Measurements from ENCODE around the gene TMEM8B. TPM values are rescaled to one million over a fixed set of nuclear protein-coding genes. Genes with fewer than 3 reads are reported as not detected.

TMEM8B gene
- total RNA-seq, 4 donors from 2014 or later = 6.7 to 43.3 (median 14.6) TPM

GRCh38 chr9:35839926-35840325 lies 10.9 kb downstream of the TMEM8B start:
- TF ChIP-seq CTCF (IDR thresholded peaks at IDR 0.05) (no peak), POLR2A (IDR thresholded peaks at IDR 0.05) (no peak)
- no peaks in the 10 kb centered on the region for H3K27me3 ChIP-seq
- no peak overlapping the region for H3K27ac ChIP-seq
- H3K9me3 ChIP-seq = no peaks in the 10 kb centered on the region
- no peaks in the 10 kb centered on the region for H3K36me3 ChIP-seq
- H3K4me1 ChIP-seq = no peaks in the 10 kb centered on the region
- intact Hi-C loops (cut with DNase I; ENCODE audit: low total_unique reads) = no loop called here
- DNase-seq = no peak
- H3K4me3 ChIP-seq = no peak overlapping the region

DNA sequence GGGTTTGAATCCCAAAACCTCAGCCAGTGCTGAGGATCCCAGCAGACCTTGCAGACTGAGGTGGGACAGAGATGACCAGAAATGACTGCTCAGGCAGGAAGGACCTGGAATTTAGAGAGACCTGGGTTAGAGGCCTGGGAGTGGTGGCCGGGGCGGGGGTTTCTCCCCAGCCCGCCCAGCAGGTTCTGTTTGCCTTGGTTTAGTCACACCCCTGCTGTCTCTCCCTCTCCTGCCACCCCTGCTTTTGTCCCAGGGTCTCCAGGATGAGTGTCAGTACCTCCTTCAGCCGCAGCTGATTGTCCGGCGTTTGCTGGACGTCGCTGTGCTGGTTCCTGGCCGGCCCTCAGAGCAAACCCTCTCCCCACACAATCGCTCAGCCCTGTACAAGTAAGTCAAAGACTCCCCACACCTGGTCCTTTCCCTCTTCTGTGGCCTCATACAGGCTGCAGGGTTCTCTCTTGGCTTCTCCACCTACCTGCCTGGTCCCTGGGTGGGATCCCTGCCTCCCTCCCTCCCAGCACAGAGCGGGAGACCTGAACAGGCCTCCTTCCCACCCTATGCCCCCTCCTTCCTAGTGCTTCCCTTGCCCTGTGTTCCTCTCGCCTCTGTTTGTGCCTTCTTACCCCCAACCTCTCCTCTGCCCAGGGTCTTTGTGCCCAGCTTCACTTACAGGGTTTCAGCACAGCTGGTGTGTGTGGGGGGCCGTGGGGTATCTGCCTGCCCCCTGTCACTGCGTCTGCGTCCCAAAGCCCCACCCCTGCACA lies 12.0 kb downstream of the TMEM8B start:
- Histone ChIP-seq H3K4me1 (no peaks in the 10 kb centered on the region), H3K27ac (no peak overlapping the region), H3K4me3 (no peak overlapping the region), H3K9me3 (no peaks in the 10 kb centered on the region), H3K36me3 (no peaks in the 10 kb centered on the region), H3K27me3 (no peaks in the 10 kb centered on the region)
- TF ChIP-seq POLR2A (IDR thresholded peaks at IDR 0.05) (no peak), CTCF (IDR thresholded peaks at IDR 0.05) (no peak)
- DNase-seq = no peak
- intact Hi-C loops (cut with DNase I; ENCODE audit: low total_unique reads) = no loop called here

DNA sequence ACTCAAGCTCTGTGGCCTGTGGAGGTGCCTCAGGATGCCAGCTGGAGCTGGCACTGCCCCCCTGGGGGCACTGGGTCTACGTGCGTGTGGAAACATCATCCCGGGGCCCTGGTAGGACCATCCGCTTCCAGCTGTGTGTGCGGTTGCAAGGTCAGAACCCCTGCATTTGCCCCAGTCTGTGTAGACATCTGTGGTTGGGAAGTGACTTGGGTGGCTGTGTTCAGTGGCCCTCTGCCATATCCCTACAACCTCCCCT lies 12.5 kb downstream of the TMEM8B start:
- Histone ChIP-seq H3K27me3 (no peaks in the 10 kb centered on the region), H3K4me1 (no peaks in the 10 kb centered on the region), H3K4me3 (no peak overlapping the region), H3K27ac (no peak overlapping the region), H3K36me3 (no peaks in the 10 kb centered on the region), H3K9me3 (no peaks in the 10 kb centered on the region)
- intact Hi-C loops (cut with DNase I; ENCODE audit: low total_unique reads) = no loop called here
- no peak for TF ChIP-seq CTCF (IDR thresholded peaks at IDR 0.05)
- TF ChIP-seq POLR2A (IDR thresholded peaks at IDR 0.05) = no peak
- DNase-seq = no peak

GRCh38 chr9:35842020-35842745 lies 13.2 kb downstream of the TMEM8B start:
- Histone ChIP-seq H3K4me3 (no peak overlapping the region), H3K9me3 (no peaks in the 10 kb centered on the region), H3K27ac (no peak overlapping the region), H3K4me1 (no peaks in the 10 kb centered on the region), H3K27me3 (no peaks in the 10 kb centered on the region), H3K36me3 (no peaks in the 10 kb centered on the region)
- intact Hi-C loops (cut with DNase I; ENCODE audit: low total_unique reads) = no loop called here
- DNase-seq = no peak
- no peak for TF ChIP-seq CTCF (IDR thresholded peaks at IDR 0.05)
- TF ChIP-seq POLR2A (IDR thresholded peaks at IDR 0.05) = no peak

GRCh38 chr9:35842795-35843194 lies 13.8 kb downstream of the TMEM8B start:
- no peak overlapping the region for H3K4me3 ChIP-seq
- H3K36me3 ChIP-seq = no peaks in the 10 kb centered on the region
- H3K4me1 ChIP-seq = no peaks in the 10 kb centered on the region
- H3K9me3 ChIP-seq = no peaks in the 10 kb centered on the region
- no peaks in the 10 kb centered on the region for H3K27me3 ChIP-seq
- DNase-seq = no peak
- intact Hi-C loops (cut with DNase I; ENCODE audit: low total_unique reads) = no loop called here
- H3K27ac ChIP-seq = no peak overlapping the region
- TF ChIP-seq CTCF (IDR thresholded peaks at IDR 0.05) (no peak), POLR2A (IDR thresholded peaks at IDR 0.05) (no peak)
